Mesendoderm (in vitro differentiated cells): ENCODE data around the gene SRM. TPM values are rescaled to one million over a fixed set of nuclear protein-coding genes. Genes with fewer than 3 reads are reported as not detected.

Experiments
- DNase-seq: peaks from one replicate; pipeline ENCODE4 v3.0.0; 2013
- H2AK5ac ChIP-seq: 2 replicates; pipeline ENCODE4 v1.6.1; 2013; ENCODE audit warnings: low read length, inconsistent platforms
- H2BK120ac ChIP-seq: 2 replicates; pipeline ENCODE4 v1.6.1; 2013; ENCODE audit warnings: low read depth, mild to moderate bottlenecking, low read length, moderate library complexity, mixed read lengths
- H2BK15ac ChIP-seq: replicated peaks from 2 replicates; pipeline ENCODE4 v1.6.1; 2013; ENCODE audit warnings: low read depth, mild to moderate bottlenecking, moderate library complexity
- H2BK5ac ChIP-seq: 2 replicates; pipeline ENCODE4 v1.6.1; 2013; ENCODE audit warnings: low read length, inconsistent platforms
- H3K18ac ChIP-seq: 2 replicates; pipeline ENCODE4 v1.6.1; 2013; ENCODE audit warnings: mild to moderate bottlenecking, low read length, mixed read lengths
- H3K23ac ChIP-seq: one replicate; pipeline ENCODE4 v1.6.1; 2013; ENCODE audit warnings: low read length
- H3K27ac ChIP-seq: 2 replicates; pipeline ENCODE4 v1.5.1; 2013; ENCODE audit warnings: low read depth, mild to moderate bottlenecking, inconsistent platforms, low read length, moderate library complexity
- H3K27me3 ChIP-seq: 2 replicates; pipeline ENCODE4 v1.6.1; 2013; ENCODE audit warnings: low read length, control low read depth, mild to moderate bottlenecking, inconsistent platforms; ENCODE audit not compliant: insufficient read depth, poor library complexity
- H3K36me3 ChIP-seq: 2 replicates; pipeline ENCODE4 v1.6.1; 2013; ENCODE audit warnings: low read length, inconsistent platforms; ENCODE audit not compliant: control insufficient read depth, insufficient read depth
- H3K4ac ChIP-seq: one replicate; pipeline ENCODE4 v1.6.1; 2013; ENCODE audit warnings: low read depth, mild to moderate bottlenecking, low read length, moderate library complexity
- H3K4me1 ChIP-seq: 2 replicates; pipeline ENCODE4 v1.6.1; 2013; ENCODE audit warnings: low read depth, low read length, inconsistent platforms; ENCODE audit not compliant: control insufficient read depth
- H3K4me2 ChIP-seq: 2 replicates; pipeline ENCODE4 v1.6.1; 2013; ENCODE audit warnings: low read length
- H3K4me3 ChIP-seq: 2 replicates; pipeline ENCODE4 v1.5.1; 2013; ENCODE audit warnings: mild to moderate bottlenecking, low read length
- H3K56ac ChIP-seq: one replicate; pipeline ENCODE4 v1.6.1; 2013; ENCODE audit warnings: low read length
- H3K79me1 ChIP-seq: 2 replicates; pipeline ENCODE4 v1.6.1; 2013; ENCODE audit warnings: low read length, inconsistent platforms
- H3K79me2 ChIP-seq: 2 replicates; pipeline ENCODE4 v1.6.1; 2013; ENCODE audit warnings: mild to moderate bottlenecking, low read length; ENCODE audit not compliant: control insufficient read depth, insufficient read depth
- H3K9ac ChIP-seq: 2 replicates; pipeline ENCODE4 v1.6.1; 2013; ENCODE audit warnings: low read length, inconsistent platforms
- H4K5ac ChIP-seq: one replicate; pipeline ENCODE4 v1.6.1; 2013; ENCODE audit warnings: low read length
- H4K8ac ChIP-seq: one replicate; pipeline ENCODE4 v1.6.1; 2013; ENCODE audit warnings: low read depth, mild to moderate bottlenecking, control low read depth, low read length, moderate library complexity
- whole genome bisulfite sequencing: extraction: QIAGEN DNeasy Blood & Tissue Kit; methylation state at CpG from one replicate; pipeline ENCODE4 v1.1.7; 2013; ENCODE audit warnings: low lambda C conversion rate, missing lambda C conversion rate; ENCODE audit not compliant: insufficient coverage; ENCODE audit errors: extremely low coverage; 5-methylcytosine and 5-hydroxymethylcytosine counted together
- polyA plus RNA-seq, 2 experiments: library from polyadenylated mRNA; stranded (reverse); fragments of 200-250 nt; gene quantifications; one replicate each; pipeline ENCODE4 v1.2.3, GENCODE V29; 2013

SRM gene
- polyA plus RNA-seq (2013, experiment 1 of 2), result 484 TPM
- 453 TPM for polyA plus RNA-seq (2013, experiment 2 of 2)

DNA sequence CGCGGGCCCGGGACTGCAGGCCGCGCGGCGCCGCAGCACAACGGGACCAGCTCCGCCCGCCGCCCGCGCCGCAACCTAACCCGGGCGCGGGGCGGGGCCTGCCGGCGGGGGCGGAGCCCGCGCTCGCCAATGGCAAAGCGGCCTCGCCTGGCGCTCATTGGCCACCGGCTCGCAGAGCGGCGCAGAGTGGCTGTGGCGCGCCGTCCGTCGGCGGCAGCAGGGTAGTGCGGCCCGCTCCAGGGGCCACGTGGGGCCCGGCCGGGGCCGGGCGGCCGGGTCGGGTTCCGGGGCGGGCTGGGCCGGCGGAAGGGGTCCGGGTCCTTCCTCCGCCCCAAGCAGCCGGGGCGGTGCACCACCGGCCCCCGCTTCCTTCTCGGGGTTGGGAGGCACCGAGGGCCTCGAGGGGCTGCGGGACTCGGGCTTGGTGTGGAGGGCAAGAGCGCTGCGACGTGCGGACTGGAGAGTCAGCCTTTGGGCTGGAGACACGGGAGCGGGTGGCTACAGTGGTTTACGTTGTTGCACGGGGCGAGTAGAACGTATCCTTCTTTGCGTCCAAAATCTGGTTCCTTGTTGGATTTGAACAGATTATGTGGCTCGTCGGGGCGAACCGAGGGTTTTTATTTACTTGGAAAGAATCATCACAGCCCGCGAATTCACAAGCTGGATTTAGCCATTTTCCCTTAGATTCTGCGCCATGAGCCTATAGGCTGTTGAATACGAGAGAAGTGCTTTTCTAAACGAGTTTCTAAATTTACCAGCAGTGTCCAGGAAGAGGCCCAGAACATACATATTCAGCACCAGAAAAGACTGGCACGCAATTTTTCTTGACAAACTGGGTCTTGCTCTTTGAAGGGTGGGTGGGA, at the start of gene SRM:
Gene SRM, minus strand, starts transcription at position 51 of the 863 bp plus-strand sequence. CDS start 75 bp downstream, outside the sequence.
- Histone ChIP-seq H3K36me3 (peaks cover 14% of the 10 kb centered on the region), H4K5ac (no peak within 1 kb of the TSS), H3K23ac (peak within 1 kb of the TSS; percentile 94), H3K27ac (peak within 1 kb of the TSS; percentile 53), H3K4ac (peak within 1 kb of the TSS; percentile 92), H3K56ac (peak within 1 kb of the TSS; percentile 97), H3K79me1 (peaks cover 5% of the 10 kb centered on the region), H3K4me2 (peak within 1 kb of the TSS; percentile 88), H3K4me1 (peaks cover 2% of the 10 kb centered on the region), H4K8ac (peak within 1 kb of the TSS; percentile 2), H3K79me2 (peaks cover 11% of the 10 kb centered on the region), H2BK5ac (no peak within 1 kb of the TSS), H3K18ac (peak within 1 kb of the TSS; percentile 81), H2BK15ac (no peak within 1 kb of the TSS), H2BK120ac (no peak within 1 kb of the TSS), H3K27me3 (no peaks in the 10 kb centered on the region), H3K9ac (peak within 1 kb of the TSS; percentile 94), H3K4me3 (peak within 1 kb of the TSS; percentile 72), H2AK5ac (no peak within 1 kb of the TSS)
- no CpG with 5 or more reads among the region's 83 CpGs for WGBS
- DNase-seq, result peak; percentile 93

DNA sequence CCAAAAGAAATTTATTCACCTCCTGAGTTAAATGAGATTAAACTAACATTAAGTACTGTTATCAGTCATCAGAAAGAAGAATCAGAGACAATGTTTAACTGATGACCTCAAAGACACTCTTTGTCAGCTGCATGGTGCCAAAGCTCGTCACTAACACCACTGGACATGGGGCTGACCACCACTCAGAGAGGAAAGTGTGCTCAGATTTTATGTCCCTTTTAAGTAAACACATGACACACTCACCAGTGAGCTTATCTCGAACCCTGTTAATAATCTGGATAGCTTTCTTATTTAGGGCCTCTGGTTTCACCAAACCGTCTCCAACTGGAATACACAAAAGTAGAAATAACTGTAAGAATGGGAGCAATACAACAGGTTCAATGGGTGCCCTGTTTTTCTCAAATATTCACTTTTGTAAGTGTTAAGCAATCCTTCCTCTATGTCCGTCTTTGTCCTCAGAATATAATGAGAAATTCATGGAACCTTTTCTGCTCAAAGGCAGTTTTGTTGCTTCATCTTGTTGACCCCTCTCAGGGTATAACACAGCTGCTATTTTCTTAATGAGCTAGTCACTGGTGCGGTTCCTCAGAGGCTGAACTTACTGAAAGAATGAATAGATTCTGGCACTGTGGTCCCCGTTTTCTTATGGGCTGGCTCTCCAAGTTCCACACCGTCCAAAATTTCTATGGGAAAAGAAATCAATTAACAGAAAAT, 49.4 kb upstream of the SRM start:
- no peak overlapping the region for H2BK120ac ChIP-seq
- DNase-seq, result no peak
- peaks cover 13% of the 10 kb centered on the region for H3K36me3 ChIP-seq
- no peak overlapping the region for H3K4ac ChIP-seq
- H2BK15ac ChIP-seq, result no peak overlapping the region
- no peak overlapping the region for H3K56ac ChIP-seq
- H3K79me2 ChIP-seq, result no peaks in the 10 kb centered on the region
- H2BK5ac ChIP-seq, result no peak overlapping the region
- no peaks in the 10 kb centered on the region for H3K4me1 ChIP-seq
- H3K23ac ChIP-seq, result no peak overlapping the region
- no peak overlapping the region for H4K5ac ChIP-seq
- no peak overlapping the region for H4K8ac ChIP-seq
- H3K4me2 ChIP-seq, result no peak overlapping the region
- H3K9ac ChIP-seq, result no peak overlapping the region
- no peaks in the 10 kb centered on the region for H3K27me3 ChIP-seq
- WGBS, result no CpG with 5 or more reads among the region's 7 CpGs
- no peak overlapping the region for H3K27ac ChIP-seq
- no peak overlapping the region for H3K4me3 ChIP-seq
- H3K79me1 ChIP-seq, result no peaks in the 10 kb centered on the region
- H3K18ac ChIP-seq, result no peak overlapping the region
- no peak overlapping the region for H2AK5ac ChIP-seq

- no peaks in the 10 kb centered on the region for H3K79me1 ChIP-seq
- H2BK120ac ChIP-seq, result no peak overlapping the region
- H4K8ac ChIP-seq, result no peak overlapping the region
- no peak overlapping the region for H2BK15ac ChIP-seq
- DNase-seq, result no peak
- no peak overlapping the region for H3K27ac ChIP-seq
- H3K36me3 ChIP-seq, result peaks cover 8% of the 10 kb centered on the region
- no CpG with 5 or more reads among the region's 5 CpGs for WGBS
- no peak overlapping the region for H3K18ac ChIP-seq
- no peaks in the 10 kb centered on the region for H3K4me1 ChIP-seq
- no peak overlapping the region for H3K9ac ChIP-seq
- H3K4ac ChIP-seq, result no peak overlapping the region
- H4K5ac ChIP-seq, result no peak overlapping the region
- no peak overlapping the region for H3K4me3 ChIP-seq
- H3K4me2 ChIP-seq, result no peak overlapping the region
- H2AK5ac ChIP-seq, result no peak overlapping the region
- H3K27me3 ChIP-seq, result no peaks in the 10 kb centered on the region
- H2BK5ac ChIP-seq, result no peak overlapping the region
- H3K23ac ChIP-seq, result no peak overlapping the region
- no peak overlapping the region for H3K56ac ChIP-seq
- no peaks in the 10 kb centered on the region for H3K79me2 ChIP-seq
Measured at GRCh38 chr1:11107599-11107998, 47.8 kb upstream of the SRM start.

DNA sequence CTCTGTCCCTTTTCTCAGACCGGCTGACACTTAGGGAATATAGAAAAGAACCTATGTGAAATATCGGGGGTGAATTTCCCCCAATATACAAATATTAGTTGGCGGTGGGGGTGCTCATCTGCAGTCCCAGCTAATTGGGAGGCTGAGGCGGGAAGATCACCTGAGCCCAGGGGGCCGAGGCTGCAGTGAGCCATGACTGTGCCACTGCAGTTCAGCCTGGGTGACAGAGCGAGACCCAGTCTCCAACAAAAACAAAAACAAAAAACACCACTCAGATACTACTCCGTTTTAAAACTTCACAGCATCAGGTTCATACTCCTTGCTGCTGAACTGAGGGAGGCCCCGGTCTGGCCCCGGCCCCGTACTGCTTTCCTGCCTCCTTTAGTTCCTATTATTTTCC, 45.8 kb upstream of the SRM start:
- Histone ChIP-seq H3K9ac (no peak overlapping the region), H3K4me2 (no peak overlapping the region), H4K5ac (no peak overlapping the region), H2AK5ac (no peak overlapping the region), H3K79me1 (no peaks in the 10 kb centered on the region), H3K27me3 (no peaks in the 10 kb centered on the region), H3K18ac (no peak overlapping the region), H3K27ac (no peak overlapping the region), H3K4ac (no peak overlapping the region), H3K4me3 (no peak overlapping the region), H3K56ac (no peak overlapping the region), H4K8ac (no peak overlapping the region), H3K23ac (no peak overlapping the region), H2BK15ac (no peak overlapping the region), H3K4me1 (no peaks in the 10 kb centered on the region), H2BK120ac (no peak overlapping the region), H2BK5ac (no peak overlapping the region), H3K79me2 (no peaks in the 10 kb centered on the region), H3K36me3 (peaks cover 8% of the 10 kb centered on the region)
- DNase-seq, result no peak
- no CpG with 5 or more reads among the region's 10 CpGs for WGBS

DNA sequence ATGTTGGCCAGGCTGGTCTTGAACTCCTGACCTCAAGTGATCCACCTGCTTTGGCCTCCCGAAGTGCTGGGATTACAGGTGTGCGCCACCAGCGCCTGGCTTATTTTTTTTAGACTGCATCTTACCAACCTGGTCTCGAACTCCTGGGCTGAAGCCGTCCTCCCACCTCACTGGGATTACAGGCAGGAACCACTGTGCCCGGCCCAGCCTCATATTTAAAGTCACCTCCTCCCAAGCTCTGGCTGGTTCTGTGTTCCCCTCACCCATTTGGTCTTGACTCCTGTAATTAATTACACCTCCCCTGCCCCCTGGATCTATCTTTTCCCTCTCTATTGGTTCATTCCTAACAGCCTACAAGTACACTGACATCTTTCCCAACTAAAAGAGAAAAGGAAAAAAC, 41.5 kb upstream of the SRM start:
- Histone ChIP-seq H3K4me3 (no peak overlapping the region), H3K36me3 (peaks cover 3% of the 10 kb centered on the region), H2BK5ac (no peak overlapping the region), H4K5ac (no peak overlapping the region), H3K4me2 (no peak overlapping the region), H2AK5ac (no peak overlapping the region), H3K4ac (no peak overlapping the region), H3K79me1 (peaks cover 6% of the 10 kb centered on the region), H3K4me1 (no peaks in the 10 kb centered on the region), H3K18ac (no peak overlapping the region), H3K27me3 (no peaks in the 10 kb centered on the region), H3K23ac (no peak overlapping the region), H4K8ac (no peak overlapping the region), H2BK15ac (no peak overlapping the region), H3K79me2 (peaks cover 15% of the 10 kb centered on the region), H3K9ac (no peak overlapping the region), H2BK120ac (no peak overlapping the region), H3K56ac (no peak overlapping the region), H3K27ac (no peak overlapping the region)
- WGBS, result no CpG with 5 or more reads among the region's 6 CpGs
- DNase-seq, result no peak
